Neural cell (in vitro differentiated cells): Measurements from ENCODE around the gene CARMIL1. TPM values are rescaled to one million over a fixed set of nuclear protein-coding genes. Genes with fewer than 3 reads are reported as not detected.

Experiments used
- H2AFZ ChIP-seq: fragments of 200-600, 300-800 bp; sonication (generic), shearing (Covaris generic); 2 replicates; pipeline ENCODE4 v1.6.0; 2014; ENCODE audit warnings: low read depth, mild to moderate bottlenecking, antibody characterized with exemption, low read length, moderate library complexity
- H3F3A ChIP-seq: fragments of 200-600 bp; shearing (Covaris generic); 2 replicates; pipeline ENCODE4 v1.6.1; 2016; ENCODE audit warnings: mild to moderate bottlenecking, moderate library complexity, mixed read lengths, antibody characterized with exemption, low read length; ENCODE audit not compliant: insufficient read depth, poor library complexity, severe bottlenecking
- H3K27ac ChIP-seq: fragments of 200-600, 300-800 bp; sonication (generic), shearing (Covaris generic); 2 replicates; pipeline ENCODE4 v1.5.1; 2014; ENCODE audit warnings: mild to moderate bottlenecking, low read length, moderate library complexity
- H3K27me3 ChIP-seq: fragments of 300-800, 200-600 bp; sonication (generic), shearing (Covaris generic); 2 replicates; pipeline ENCODE4 v1.6.0; 2014; ENCODE audit warnings: mild to moderate bottlenecking, low read depth, low read length, moderate library complexity; ENCODE audit not compliant: insufficient read depth
- H3K36me3 ChIP-seq: fragments of 300-800, 200-600 bp; sonication (generic), shearing (Covaris generic); 2 replicates; pipeline ENCODE4 v1.5.1; 2014; ENCODE audit warnings: mild to moderate bottlenecking, antibody characterized with exemption, low read length, moderate library complexity; ENCODE audit not compliant: insufficient read depth
- H3K4me2 ChIP-seq: fragments of 300-800, 200-600 bp; sonication (generic), shearing (Covaris generic); 2 replicates; pipeline ENCODE4 v1.6.0; 2014; ENCODE audit warnings: mild to moderate bottlenecking, low read length
- H3K4me3 ChIP-seq: fragments of 300-800, 200-600 bp; sonication (generic), shearing (Covaris generic); 2 replicates; pipeline ENCODE4 v1.5.1; 2014; ENCODE audit warnings: mild to moderate bottlenecking, low read length, moderate library complexity
- H3K79me2 ChIP-seq: fragments of 200-600 bp; shearing (Covaris generic); replicated peaks from 2 replicates; pipeline ENCODE4 v1.6.0; 2014; ENCODE audit warnings: mild to moderate bottlenecking, low read length, moderate library complexity; ENCODE audit not compliant: insufficient read depth
- H3K9ac ChIP-seq: fragments of 300-800, 200-600 bp; sonication (generic), shearing (Covaris generic); 2 replicates; pipeline ENCODE4 v1.6.1; 2016; ENCODE audit warnings: mild to moderate bottlenecking, low read length, mixed read lengths
- H3K9me2 ChIP-seq: fragments of 200-600 bp; shearing (Covaris generic); 2 replicates; pipeline ENCODE4 v1.6.1; 2016; ENCODE audit warnings: mild to moderate bottlenecking, low read length, mixed read lengths; ENCODE audit not compliant: insufficient read depth
- H3K9me3 ChIP-seq: fragments of 200-600, 300-800 bp; sonication (generic), shearing (Covaris generic); 2 replicates; pipeline ENCODE4 v1.6.1; 2016; ENCODE audit warnings: mild to moderate bottlenecking, mixed run types, low read length, moderate library complexity, mixed read lengths
- H4K20me1 ChIP-seq: fragments of 200-600 bp; shearing (Covaris generic); 2 replicates; pipeline ENCODE4 v1.6.1; 2016; ENCODE audit warnings: mild to moderate bottlenecking, mixed run types; ENCODE audit not compliant: insufficient read depth
- CTCF ChIP-seq: fragments of 450-650 bp; IDR thresholded peaks from 2 replicates; pipeline ENCODE4 v1.5.1; 2014; ENCODE audit warnings: antibody characterized with exemption, mild to moderate bottlenecking, moderate library complexity; ENCODE audit not compliant: poor library complexity, severe bottlenecking
- EP300 ChIP-seq: fragments of 450-650 bp; conservative IDR thresholded peaks from 2 replicates; pipeline ENCODE4 v1.6.1; 2014; ENCODE audit warnings: antibody characterized with exemption, mild to moderate bottlenecking, moderate library complexity; ENCODE audit not compliant: poor library complexity, severe bottlenecking
- EZH2 ChIP-seq: fragments of 200-600, 300-800 bp; shearing (Covaris generic), sonication (generic); IDR thresholded peaks from 2 replicates; pipeline ENCODE4 v1.6.1; 2014; ENCODE audit warnings: antibody characterized with exemption, low read length, borderline replicate concordance, mild to moderate bottlenecking; ENCODE audit not compliant: insufficient read depth, poor library complexity, severe bottlenecking
- MXI1 ChIP-seq: fragments of 450-650 bp; conservative IDR thresholded peaks from 2 replicates; pipeline ENCODE4 v1.6.1; 2014; ENCODE audit warnings: antibody characterized with exemption, mild to moderate bottlenecking; ENCODE audit not compliant: poor library complexity, severe bottlenecking
- POLR2AphosphoS5 ChIP-seq: IDR thresholded peaks from 2 replicates; pipeline ENCODE4 v1.6.1; 2012
- RAD21 ChIP-seq: fragments of 450-650 bp; conservative IDR thresholded peaks from 2 replicates; pipeline ENCODE4 v1.6.1; 2014; ENCODE audit warnings: antibody characterized with exemption, mild to moderate bottlenecking, moderate library complexity
- SMC3 ChIP-seq: fragments of 450-650 bp; conservative IDR thresholded peaks from 2 replicates; pipeline ENCODE4 v1.6.1; 2014; ENCODE audit warnings: antibody characterized with exemption, mild to moderate bottlenecking, moderate library complexity; ENCODE audit not compliant: poor library complexity
- TAF1 ChIP-seq: IDR thresholded peaks from 2 replicates; pipeline ENCODE4 v1.6.1; 2012; ENCODE audit warnings: low read depth
- polyA plus RNA-seq: library from polyadenylated mRNA; depleted of rRNA; stranded (reverse); fragments of >200 nt; gene quantifications from 2 replicates; pipeline ENCODE4 v1.2.3, GENCODE V29; 2014
- TF ChIP-seq, protein P1 (sequence below): IDR thresholded peaks from 2 replicates; pipeline ENCODE4 v1.6.1; 2012; ENCODE audit warnings: borderline replicate concordance

CARMIL1 gene
- polyA plus RNA-seq, 1 donor from 2014 or later, result 5.3 TPM

GRCh38 chr6:25415274-25415673, 136.1 kb downstream of the CARMIL1 start:
- Histone ChIP-seq H3K27ac (no peak overlapping the region), H3K4me2 (no peak overlapping the region), H3K36me3 (no peaks in the 10 kb centered on the region), H3K9me3 (no peaks in the 10 kb centered on the region), H4K20me1 (no peaks in the 10 kb centered on the region), H3K79me2 (no peaks in the 10 kb centered on the region), H3K4me3 (no peak overlapping the region), H2AFZ (no peak overlapping the region), H3K27me3 (no peaks in the 10 kb centered on the region), H3F3A (no peaks in the 10 kb centered on the region), H3K9me2 (no peaks in the 10 kb centered on the region), H3K9ac (no peak overlapping the region)
- TF ChIP-seq CTCF (no peak), POLR2AphosphoS5 (no peak), RAD21 (no peak), TAF1 (no peak), SMC3 (no peak), EP300 (no peak), EZH2 (no peak), MXI1 (no peak)
- TF ChIP-seq, protein P1, sequence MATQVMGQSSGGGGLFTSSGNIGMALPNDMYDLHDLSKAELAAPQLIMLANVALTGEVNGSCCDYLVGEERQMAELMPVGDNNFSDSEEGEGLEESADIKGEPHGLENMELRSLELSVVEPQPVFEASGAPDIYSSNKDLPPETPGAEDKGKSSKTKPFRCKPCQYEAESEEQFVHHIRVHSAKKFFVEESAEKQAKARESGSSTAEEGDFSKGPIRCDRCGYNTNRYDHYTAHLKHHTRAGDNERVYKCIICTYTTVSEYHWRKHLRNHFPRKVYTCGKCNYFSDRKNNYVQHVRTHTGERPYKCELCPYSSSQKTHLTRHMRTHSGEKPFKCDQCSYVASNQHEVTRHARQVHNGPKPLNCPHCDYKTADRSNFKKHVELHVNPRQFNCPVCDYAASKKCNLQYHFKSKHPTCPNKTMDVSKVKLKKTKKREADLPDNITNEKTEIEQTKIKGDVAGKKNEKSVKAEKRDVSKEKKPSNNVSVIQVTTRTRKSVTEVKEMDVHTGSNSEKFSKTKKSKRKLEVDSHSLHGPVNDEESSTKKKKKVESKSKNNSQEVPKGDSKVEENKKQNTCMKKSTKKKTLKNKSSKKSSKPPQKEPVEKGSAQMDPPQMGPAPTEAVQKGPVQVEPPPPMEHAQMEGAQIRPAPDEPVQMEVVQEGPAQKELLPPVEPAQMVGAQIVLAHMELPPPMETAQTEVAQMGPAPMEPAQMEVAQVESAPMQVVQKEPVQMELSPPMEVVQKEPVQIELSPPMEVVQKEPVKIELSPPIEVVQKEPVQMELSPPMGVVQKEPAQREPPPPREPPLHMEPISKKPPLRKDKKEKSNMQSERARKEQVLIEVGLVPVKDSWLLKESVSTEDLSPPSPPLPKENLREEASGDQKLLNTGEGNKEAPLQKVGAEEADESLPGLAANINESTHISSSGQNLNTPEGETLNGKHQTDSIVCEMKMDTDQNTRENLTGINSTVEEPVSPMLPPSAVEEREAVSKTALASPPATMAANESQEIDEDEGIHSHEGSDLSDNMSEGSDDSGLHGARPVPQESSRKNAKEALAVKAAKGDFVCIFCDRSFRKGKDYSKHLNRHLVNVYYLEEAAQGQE, result no peak

DNA sequence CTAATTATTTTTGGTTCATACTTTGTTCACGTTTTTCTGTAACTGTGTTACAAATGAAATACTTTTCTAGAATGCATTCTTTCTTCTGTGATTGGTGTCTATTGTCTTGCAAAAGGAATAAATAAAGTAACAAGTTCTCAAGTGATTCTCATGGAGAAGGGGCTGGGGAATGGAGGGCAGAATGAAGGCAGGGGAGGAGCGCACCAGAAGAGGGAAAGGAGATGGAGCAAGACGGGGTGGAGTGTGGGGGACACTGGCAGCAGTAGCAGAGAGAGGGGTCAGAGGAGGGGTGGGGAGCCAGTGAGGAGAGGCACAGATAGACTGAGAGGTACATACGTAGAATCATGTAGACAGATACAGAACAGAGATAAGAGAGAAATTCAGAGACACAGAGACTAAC, 136.5 kb downstream of the CARMIL1 start:
- no peak overlapping the region for H2AFZ ChIP-seq
- TF ChIP-seq SMC3 (no peak), RAD21 (no peak), TAF1 (no peak), POLR2AphosphoS5 (no peak), EP300 (no peak), EZH2 (no peak), MXI1 (no peak), CTCF (no peak)
- TF ChIP-seq, protein P1, result no peak
- no peak overlapping the region for H3K9ac ChIP-seq
- H3K9me3 ChIP-seq, result no peaks in the 10 kb centered on the region
- H3K36me3 ChIP-seq, result no peaks in the 10 kb centered on the region
- H3F3A ChIP-seq, result no peaks in the 10 kb centered on the region
- H4K20me1 ChIP-seq, result no peaks in the 10 kb centered on the region
- no peak overlapping the region for H3K27ac ChIP-seq
- no peak overlapping the region for H3K4me2 ChIP-seq
- H3K79me2 ChIP-seq, result no peaks in the 10 kb centered on the region
- no peaks in the 10 kb centered on the region for H3K27me3 ChIP-seq
- H3K4me3 ChIP-seq, result no peak overlapping the region
- no peaks in the 10 kb centered on the region for H3K9me2 ChIP-seq
